ENCODE measurements around the gene ANKRD52. TPM values are rescaled to one million over a fixed set of nuclear protein-coding genes. Genes with fewer than 3 reads are reported as not detected.

The ANKRD52 gene
- total and polyA plus RNA-seq, 2 donors from 2014 or later = 8.6 to 46.4 TPM

GRCh38 chr12:56237552-56237951 is 20.6 kb downstream of the ANKRD52 start:
- no peak overlapping the region for H3K9ac ChIP-seq (ENCODE audit: low read length in 3 of 3)
- intact Hi-C loops (cut with DNase I) = no loop called here
- H3K27ac ChIP-seq (ENCODE audit: low read depth in 2 of 2, low read length in 2 of 2) = no peak overlapping the region
- DNase-seq = peak in 2 of 5 donors; percentile 27 to 33
- H3K9me3 ChIP-seq (ENCODE audit: control insufficient read depth in 2 of 3, insufficient read depth in 1 of 3, low read length in 3 of 3) = no peaks in the 10 kb centered on the region
- peaks cover 0 to 9% (median 5%) of the 10 kb centered on the region in 3 donors for H3K36me3 ChIP-seq (ENCODE audit: control insufficient read depth in 2 of 3, insufficient read depth in 3 of 3, low read length in 3 of 3)
- H3K27me3 ChIP-seq (ENCODE audit: control insufficient read depth, insufficient read depth, low read length) = no peaks in the 10 kb centered on the region
- H3K4me3 ChIP-seq (ENCODE audit: low read length in 3 of 3) = no peak overlapping the region
- FAIRE-seq = no peak
- TF ChIP-seq CTCF (IDR thresholded peaks at IDR 0.05; ENCODE audit: borderline replicate concordance, extremely low read depth, insufficient read depth) = no peak
- no peaks in the 10 kb centered on the region for H3K4me1 ChIP-seq (ENCODE audit: control insufficient read depth in 2 of 3, insufficient read depth in 2 of 3, low read depth in 1 of 3, low read length in 3 of 3)

GRCh38 chr12:56236985-56237384 is 21.2 kb downstream of the ANKRD52 start:
- no peak for DNase-seq
- Histone ChIP-seq H3K9ac (ENCODE audit: low read length in 3 of 3) (no peak overlapping the region), H3K9me3 (ENCODE audit: control insufficient read depth in 2 of 3, insufficient read depth in 1 of 3, low read length in 3 of 3) (no peaks in the 10 kb centered on the region), H3K27ac (ENCODE audit: low read depth in 2 of 2, low read length in 2 of 2) (no peak overlapping the region), H3K4me3 (ENCODE audit: low read length in 3 of 3) (no peak overlapping the region), H3K27me3 (ENCODE audit: control insufficient read depth, insufficient read depth, low read length) (no peaks in the 10 kb centered on the region), H3K4me1 (ENCODE audit: control insufficient read depth in 2 of 3, insufficient read depth in 2 of 3, low read depth in 1 of 3, low read length in 3 of 3) (no peaks in the 10 kb centered on the region), H3K36me3 (ENCODE audit: control insufficient read depth in 2 of 3, insufficient read depth in 3 of 3, low read length in 3 of 3) (peaks cover 0 to 9% (median 5%) of the 10 kb centered on the region in 3 donors)
- TF ChIP-seq CTCF (IDR thresholded peaks at IDR 0.05; ENCODE audit: borderline replicate concordance, extremely low read depth, insufficient read depth) = no peak
- no peak for FAIRE-seq
- intact Hi-C loops (cut with DNase I) = no loop called here

GRCh38 chr12:56236091-56236490 is 22.1 kb downstream of the ANKRD52 start:
- no peak for DNase-seq
- intact Hi-C loops (cut with DNase I) = no loop called here
- Histone ChIP-seq H3K4me3 (ENCODE audit: low read length in 3 of 3) (no peak overlapping the region), H3K4me1 (ENCODE audit: control insufficient read depth in 2 of 3, insufficient read depth in 2 of 3, low read depth in 1 of 3, low read length in 3 of 3) (no peaks in the 10 kb centered on the region), H3K9me3 (ENCODE audit: control insufficient read depth in 2 of 3, insufficient read depth in 1 of 3, low read length in 3 of 3) (no peaks in the 10 kb centered on the region), H3K9ac (ENCODE audit: low read length in 3 of 3) (no peak overlapping the region), H3K36me3 (ENCODE audit: control insufficient read depth in 2 of 3, insufficient read depth in 3 of 3, low read length in 3 of 3) (peaks cover 0 to 5% (median 4%) of the 10 kb centered on the region in 3 donors), H3K27me3 (ENCODE audit: control insufficient read depth, insufficient read depth, low read length) (no peaks in the 10 kb centered on the region), H3K27ac (ENCODE audit: low read depth in 2 of 2, low read length in 2 of 2) (no peak overlapping the region)
- no peak for TF ChIP-seq CTCF (IDR thresholded peaks at IDR 0.05; ENCODE audit: borderline replicate concordance, extremely low read depth, insufficient read depth)
- no peak for FAIRE-seq
